Osteoblast (primary cell): Measurements from ENCODE around the gene SAV1. TPM values are rescaled to one million over a fixed set of nuclear protein-coding genes. Genes with fewer than 3 reads are reported as not detected.

ENCODE experiments used
- DNase-seq: peaks from one replicate; pipeline ENCODE4 v3.0.0; 2011; ENCODE audit warnings: low spot score, mixed read lengths; ENCODE audit not compliant: insufficient read length; ENCODE audit errors: missing footprints
- H2AFZ ChIP-seq: 2 replicates; pipeline ENCODE4 v1.6.0; 2011; ENCODE audit warnings: mild to moderate bottlenecking, low read length
- H3K27ac ChIP-seq: 2 replicates; pipeline ENCODE4 v1.5.1; 2011; ENCODE audit warnings: mild to moderate bottlenecking, low read depth, low read length, moderate library complexity
- H3K27me3 ChIP-seq: 2 replicates; pipeline ENCODE4 v1.6.0; 2012; ENCODE audit warnings: mild to moderate bottlenecking, control low read depth, inconsistent platforms, low read length, moderate library complexity; ENCODE audit not compliant: insufficient read depth
- H3K36me3 ChIP-seq: 2 replicates; pipeline ENCODE4 v1.5.1; 2011; ENCODE audit warnings: mild to moderate bottlenecking, low read length, control low read depth, moderate library complexity; ENCODE audit not compliant: insufficient read depth
- H3K4me1 ChIP-seq: 2 replicates; pipeline ENCODE4 v1.5.1; 2011; ENCODE audit warnings: mild to moderate bottlenecking, low read length, control low read depth, moderate library complexity; ENCODE audit not compliant: insufficient read depth
- H3K4me2 ChIP-seq: 2 replicates; pipeline ENCODE4 v1.6.0; 2011; ENCODE audit warnings: mild to moderate bottlenecking, low read length; ENCODE audit not compliant: insufficient read depth
- H3K4me3 ChIP-seq: fragments of 200-600 bp; sonication (generic); 3 replicates; pipeline ENCODE4 v1.5.1; 2012; ENCODE audit warnings: mild to moderate bottlenecking, low read length, inconsistent platforms; ENCODE audit not compliant: insufficient read depth
- H3K79me2 ChIP-seq: 2 replicates; pipeline ENCODE4 v1.6.0; 2012; ENCODE audit warnings: mild to moderate bottlenecking, low read length, control low read depth, inconsistent platforms; ENCODE audit not compliant: insufficient read depth
- H3K9me3 ChIP-seq: 2 replicates; pipeline ENCODE4 v1.5.1; 2011; ENCODE audit warnings: low read depth, low read length, control low read depth
- H4K20me1 ChIP-seq: 2 replicates; pipeline ENCODE4 v1.6.0; 2012; ENCODE audit warnings: mild to moderate bottlenecking, low read length, control low read depth; ENCODE audit not compliant: insufficient read depth
- CTCF ChIP-seq: IDR thresholded peaks from 2 replicates; pipeline ENCODE4 v1.5.1; 2011; ENCODE audit warnings: mild to moderate bottlenecking, low read depth, low read length, moderate library complexity; ENCODE audit errors: extremely low read depth
- small RNA-seq: library from RNA; depleted of rRNA; stranded (forward); fragments of <200 nt; gene quantifications from one replicate; pipeline ENCODE3, GENCODE V24; 2012
- total RNA-seq: library from RNA; depleted of rRNA; stranded (reverse); fragments of >200 nt; gene quantifications from 2 replicates; pipeline ENCODE4 v1.2.3, GENCODE V29; 2012

The SAV1 gene
- total RNA-seq, 1 donor: 44.2 TPM

GRCh38 chr14:50590464-50590863 lies 77.6 kb downstream of the SAV1 start:
- no peak overlapping the region for H3K4me3 ChIP-seq

More at GRCh38 chr14:50590464-50590863, 77.6 kb downstream of the SAV1 start:
- Histone ChIP-seq H4K20me1 (no peaks in the 10 kb centered on the region), H3K79me2 (no peaks in the 10 kb centered on the region), H3K4me2 (no peak overlapping the region), H3K9me3 (no peaks in the 10 kb centered on the region), H3K27ac (no peak overlapping the region), H3K4me1 (no peaks in the 10 kb centered on the region), H2AFZ (no peak overlapping the region), H3K27me3 (no peaks in the 10 kb centered on the region), H3K36me3 (no peaks in the 10 kb centered on the region)
- no peak for TF ChIP-seq CTCF
- no peak for DNase-seq

Small RNA genes within 50 kb of the gene (small RNA-seq; reads per million reads assigned to genes)
- not detected for gene RN7SL452P

Other genes with a start within 250 kb of the SAV1 start
- 105 and 134 TPM in 2 replicates for gene MAP4K5, start 135.7 kb downstream of the SAV1 start, total RNA-seq
- gene ATL1, start 108.2 kb downstream of the SAV1 start, total RNA-seq: 6.5 and 8.5 TPM in 2 replicates
- gene NIN, start 162.9 kb upstream of the SAV1 start, total RNA-seq: 40.2 and 42.4 TPM in 2 replicates
- not detected in 2 replicates for gene ABHD12B, start 203.7 kb upstream of the SAV1 start, total RNA-seq